Mammary epithelial cell (primary cell): ENCODE data around the gene TUBGCP5.

ENCODE experiments used
- CTCF ChIP-seq, 2 donors: IDR thresholded peaks in 1 of 2; conservative IDR thresholded peaks in 1 of 2; 2 replicates each; pipeline ENCODE4 v1.5.1; 2011 to 2012; ENCODE audit warnings: inconsistent platforms in 2 of 2, low read length in 2 of 2, mild to moderate bottlenecking in 2 of 2, control low read depth in 1 of 2, low read depth in 1 of 2; ENCODE audit not compliant: insufficient read depth in 1 of 2; ENCODE audit errors: extremely low read depth in 1 of 2
- EZH2 ChIP-seq: IDR thresholded peaks from 2 replicates; pipeline ENCODE4 v1.6.1; 2012; ENCODE audit warnings: low read length, inconsistent platforms, borderline replicate concordance

GRCh38 chr15:23050708-23051107 is 11.3 kb upstream of the TUBGCP5 start:
- TF ChIP-seq CTCF (conservative IDR thresholded peaks at IDR 0.05 in 1 of 2, IDR thresholded peaks at IDR 0.05 in 1 of 2; ENCODE audit: extremely low read depth in 1 of 2, insufficient read depth in 1 of 2, low read depth in 1 of 2, low read length in 2 of 2): no peak
- no peak for TF ChIP-seq EZH2
